Measurements from ENCODE around the gene GFRA4.

GRCh38 chr20:3706774-3707507 is 43.7 kb upstream of the GFRA4 start:
- TF ChIP-seq CTCF (IDR thresholded peaks at IDR 0.05), result no peak
- TF ChIP-seq FOXM1 (IDR thresholded peaks at IDR 0.05; ENCODE audit: low read depth), result no peak
